ENCODE measurements around the gene MAPK8.

DNA sequence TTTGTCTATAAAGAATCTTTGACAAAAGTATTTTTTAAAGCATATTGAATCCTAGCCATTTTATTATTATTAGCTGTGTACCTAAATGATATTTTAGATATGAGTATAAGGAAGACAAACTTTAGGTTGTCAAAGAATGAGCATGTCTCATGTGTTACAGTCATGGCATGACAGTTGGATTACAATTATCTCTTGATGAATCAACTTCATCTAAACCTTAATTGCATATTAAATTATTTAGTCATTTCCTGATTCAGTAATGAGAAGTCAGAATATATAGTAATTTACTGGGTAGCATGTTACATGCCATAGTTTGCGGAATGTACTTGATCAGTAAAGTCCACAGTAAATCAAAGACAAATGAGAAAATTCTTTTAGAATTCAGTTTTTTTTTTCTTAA, 59.2 kb downstream of the MAPK8 start:
- no peak for TF ChIP-seq GATA2 (IDR thresholded peaks at IDR 0.05; ENCODE audit: low read depth, low read length)
- no peak for TF ChIP-seq GATA3 (IDR thresholded peaks at IDR 0.05; ENCODE audit: low read depth, low read length)

Data from SH-SY5Y (cell line).